GM19238 (cell line): ENCODE measurements around the gene ITPKC.

Experiments used
- DNase-seq: peaks from one replicate; pipeline ENCODE4 v3.0.0; 2011; ENCODE audit warnings: low spot score; ENCODE audit not compliant: insufficient read length

Gene ITPKC

GRCh38 chr19:40739030-40739839 lies 22.3 kb downstream of the ITPKC start:
- no peak for DNase-seq

GRCh38 chr19:40739871-40740703 lies 23.2 kb downstream of the ITPKC start:
- no peak for DNase-seq

- no peak for DNase-seq
These were observed 23.8 kb downstream of the ITPKC start for GRCh38 chr19:40740747-40741146.

GRCh38 chr19:40741527-40742390 lies 24.8 kb downstream of the ITPKC start:
- no peak for DNase-seq

- no peak for DNase-seq
These were observed 25.6 kb downstream of the ITPKC start for GRCh38 chr19:40742477-40742876.

- DNase-seq = no peak
These were observed 26.0 kb downstream of the ITPKC start for GRCh38 chr19:40742886-40743285.

GRCh38 chr19:40743926-40744325 lies 27.0 kb downstream of the ITPKC start:
- no peak for DNase-seq

- DNase-seq = peak; percentile 17
These were observed 27.9 kb downstream of the ITPKC start for GRCh38 chr19:40744554-40745401.

- no peak for DNase-seq
These were observed 28.5 kb downstream of the ITPKC start for GRCh38 chr19:40745402-40745780.

GRCh38 chr19:40747536-40747935 lies 30.6 kb downstream of the ITPKC start:
- DNase-seq = no peak

GRCh38 chr19:40750058-40750873 lies 33.4 kb downstream of the ITPKC start, which contains the start of gene ACTMAP:
Gene ACTMAP, minus strand, starts transcription at chr19:40750477. Its CDS starts 674 bp downstream, at chr19:40749803.
- peak; percentile 96 for DNase-seq

- peak; percentile 87 for DNase-seq
These were observed 34.1 kb downstream of the ITPKC start, which contains the start of gene SNRPA for GRCh38 chr19:40750874-40751537. Gene SNRPA, plus strand, starts transcription at chr19:40751203. Its CDS starts 206 bp downstream, at chr19:40751409.

- no peak for DNase-seq
These were observed 35.4 kb downstream of the ITPKC start for GRCh38 chr19:40752257-40752781.

GRCh38 chr19:40754611-40755247 lies 37.8 kb downstream of the ITPKC start:
- no peak for DNase-seq

- no peak for DNase-seq
These were observed 38.3 kb downstream of the ITPKC start for GRCh38 chr19:40755248-40755624.

GRCh38 chr19:40755791-40756190 lies 38.9 kb downstream of the ITPKC start:
- no peak for DNase-seq

- no peak for DNase-seq
These were observed 39.7 kb downstream of the ITPKC start for GRCh38 chr19:40756502-40757110.

GRCh38 chr19:40758491-40758890 lies 41.6 kb downstream of the ITPKC start:
- no peak for DNase-seq
